ENCODE results near the gene NT5M. TPM values are rescaled to one million over a fixed set of nuclear protein-coding genes. Genes with fewer than 3 reads are reported as not detected.

Gene NT5M
- total RNA-seq, 1 experiment from 2014 or later: 5.5 TPM

DNA sequence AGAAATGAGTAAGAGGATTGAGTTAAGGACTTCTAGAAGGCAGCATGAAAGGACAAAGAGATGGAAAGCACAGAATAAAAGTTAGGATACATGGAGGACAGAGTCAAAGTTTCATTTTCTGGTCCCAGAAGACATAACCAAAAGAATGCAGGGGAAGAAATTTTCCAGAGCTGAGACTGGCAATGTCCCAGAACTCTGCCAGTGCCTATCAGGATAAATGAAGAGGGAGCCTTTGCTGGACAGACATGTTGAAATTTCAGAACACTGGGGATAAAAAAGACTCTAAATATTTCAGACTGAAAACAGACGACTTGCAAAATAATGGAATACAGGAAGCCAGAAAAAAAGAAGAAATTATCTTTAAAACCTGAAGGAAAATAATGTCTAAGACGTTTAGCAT lies 55.7 kb downstream of the NT5M start:
- no peak for DNase-seq (ENCODE audit: unreplicated experiment)
- Mint-ChIP-seq H3K27ac (ENCODE audit: low read depth, unreplicated experiment) (no peak overlapping the region), H3K36me3 (ENCODE audit: insufficient read depth, unreplicated experiment) (no peaks in the 10 kb centered on the region), H3K9me3 (ENCODE audit: unreplicated experiment) (peaks cover 31% of the 10 kb centered on the region), H3K27me3 (ENCODE audit: insufficient read depth, unreplicated experiment) (peaks cover 38% of the 10 kb centered on the region), H3K4me1 (ENCODE audit: insufficient read depth, unreplicated experiment) (no peaks in the 10 kb centered on the region), H3K4me3 (ENCODE audit: unreplicated experiment) (no peak overlapping the region)
- CTCF ChIA-PET: interaction anchor here (0.7 kb wide), 2 partner anchors 34 to 274 kb away, joined by 3 read pairs; no protein-coding TSS in a partner anchor
- intact Hi-C loops (cut with micrococcal nuclease): loop anchor here (5.0 kb wide), 1 partner anchor 357 kb away; no protein-coding TSS in a partner anchor
- POLR2A ChIA-PET: no interaction called here
- TF ChIP-seq CTCF (IDR thresholded peaks at IDR 0.05; ENCODE audit: unreplicated experiment): no peak
- no TSS peak for BruUV-seq (replicated peaks)

DNA sequence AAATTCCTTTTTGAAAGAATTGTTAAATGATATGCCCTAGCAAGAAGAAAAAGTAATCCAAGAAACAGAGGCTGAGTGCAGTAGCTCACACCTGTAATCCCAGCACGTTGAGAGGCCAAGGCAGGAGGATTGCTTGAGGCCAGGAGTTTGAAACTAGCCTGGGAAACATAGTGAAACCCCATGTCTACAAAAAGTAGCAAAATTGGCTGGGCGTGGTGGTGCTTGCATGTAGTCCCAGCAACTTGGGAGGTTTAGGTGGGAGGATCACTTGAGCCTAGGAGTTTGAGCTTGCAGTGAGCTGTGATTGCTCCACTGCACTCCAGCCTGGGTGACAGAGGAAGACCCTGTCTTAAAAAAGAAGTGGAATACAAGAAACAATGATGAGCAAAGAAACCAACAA lies 56.1 kb downstream of the NT5M start:
- intact Hi-C loops (cut with micrococcal nuclease): loop anchor here (5.0 kb wide), 1 partner anchor 357 kb away; no protein-coding TSS in a partner anchor
- Mint-ChIP-seq H3K4me3 (ENCODE audit: unreplicated experiment) (no peak overlapping the region), H3K36me3 (ENCODE audit: insufficient read depth, unreplicated experiment) (no peaks in the 10 kb centered on the region), H3K9me3 (ENCODE audit: unreplicated experiment) (peaks cover 31% of the 10 kb centered on the region), H3K4me1 (ENCODE audit: insufficient read depth, unreplicated experiment) (no peaks in the 10 kb centered on the region), H3K27me3 (ENCODE audit: insufficient read depth, unreplicated experiment) (peaks cover 37% of the 10 kb centered on the region), H3K27ac (ENCODE audit: low read depth, unreplicated experiment) (no peak overlapping the region)
- ChIA-PET POLR2A (no interaction called here), CTCF (interaction anchor here (0.7 kb wide), 2 partner anchors 35 to 273 kb away, joined by 3 read pairs; no protein-coding TSS in a partner anchor)
- no peak for DNase-seq (ENCODE audit: unreplicated experiment)
- no TSS peak for BruUV-seq (replicated peaks)
- TF ChIP-seq CTCF (IDR thresholded peaks at IDR 0.05; ENCODE audit: unreplicated experiment): no peak

GRCh38 chr17:17360087-17360730 lies 57.0 kb downstream of the NT5M start:
- BruUV-seq (replicated peaks): no TSS peak
- POLR2A ChIA-PET: no interaction called here
- Mint-ChIP-seq H3K4me3 (ENCODE audit: unreplicated experiment) (no peak overlapping the region), H3K4me1 (ENCODE audit: insufficient read depth, unreplicated experiment) (no peaks in the 10 kb centered on the region), H3K36me3 (ENCODE audit: insufficient read depth, unreplicated experiment) (no peaks in the 10 kb centered on the region), H3K27ac (ENCODE audit: low read depth, unreplicated experiment) (no peak overlapping the region), H3K27me3 (ENCODE audit: insufficient read depth, unreplicated experiment) (peaks cover 37% of the 10 kb centered on the region), H3K9me3 (ENCODE audit: unreplicated experiment) (peaks cover 31% of the 10 kb centered on the region)
- no peak for TF ChIP-seq CTCF (IDR thresholded peaks at IDR 0.05; ENCODE audit: unreplicated experiment)
- no peak for DNase-seq (ENCODE audit: unreplicated experiment)
- CTCF ChIA-PET: interaction anchor here (0.6 kb wide), 1 partner anchor 15 kb away, joined by 3 read pairs; no protein-coding TSS in a partner anchor
- intact Hi-C loops (cut with micrococcal nuclease): no loop called here

GRCh38 chr17:17361543-17361866 lies 58.3 kb downstream of the NT5M start:
- Mint-ChIP-seq H3K27ac (ENCODE audit: low read depth, unreplicated experiment) (no peak overlapping the region), H3K27me3 (ENCODE audit: insufficient read depth, unreplicated experiment) (peaks cover 48% of the 10 kb centered on the region), H3K4me1 (ENCODE audit: insufficient read depth, unreplicated experiment) (no peaks in the 10 kb centered on the region), H3K4me3 (ENCODE audit: unreplicated experiment) (no peak overlapping the region), H3K36me3 (ENCODE audit: insufficient read depth, unreplicated experiment) (no peaks in the 10 kb centered on the region), H3K9me3 (ENCODE audit: unreplicated experiment) (peaks cover 31% of the 10 kb centered on the region)
- intact Hi-C loops (cut with micrococcal nuclease): no loop called here
- BruUV-seq (replicated peaks): no TSS peak
- no peak for TF ChIP-seq CTCF (IDR thresholded peaks at IDR 0.05; ENCODE audit: unreplicated experiment)
- CTCF ChIA-PET: interaction anchor here (0.6 to 0.8 kb wide), 2 partner anchors 16 to 211 kb away, joined by 3 read pairs; no protein-coding TSS in a partner anchor
- POLR2A ChIA-PET: interaction anchor here (0.6 kb wide), 1 partner anchor 150 kb away, joined by 5 read pairs; no protein-coding TSS in a partner anchor
- no peak for DNase-seq (ENCODE audit: unreplicated experiment)

Measured in MCF 10A (cell line).